GM21717 (cell line): ENCODE results near the gene TTC9.

Source experiments
- ATAC-seq: cut with Tn5 transposase; IDR thresholded peaks from one replicate; pipeline ENCODE4 v1.9.1; 2021; ENCODE audit warnings: mild to moderate bottlenecking, moderate library complexity; ENCODE audit not compliant: unreplicated experiment

Gene TTC9

GRCh38 chr14:70711451-70711850 is 69.7 kb downstream of the TTC9 start:
- ATAC-seq: no peak

GRCh38 chr14:70713096-70713495 is 71.4 kb downstream of the TTC9 start:
- no peak for ATAC-seq

GRCh38 chr14:70713511-70713916 is 71.8 kb downstream of the TTC9 start:
- ATAC-seq: no peak

- no peak for ATAC-seq
Observed at GRCh38 chr14:70714055-70714550, 72.4 kb downstream of the TTC9 start.

- no peak for ATAC-seq
Observed at GRCh38 chr14:70716483-70716882, 74.8 kb downstream of the TTC9 start.

GRCh38 chr14:70716958-70717357 is 75.2 kb downstream of the TTC9 start:
- no peak for ATAC-seq

GRCh38 chr14:70718383-70719118 is 76.8 kb downstream of the TTC9 start:
- ATAC-seq: no peak

- ATAC-seq: no peak
Observed at GRCh38 chr14:70721542-70721941, 79.8 kb downstream of the TTC9 start.

GRCh38 chr14:70722418-70722817 is 80.7 kb downstream of the TTC9 start:
- ATAC-seq: no peak

GRCh38 chr14:70723276-70723675 is 81.6 kb downstream of the TTC9 start:
- ATAC-seq: no peak

- no peak for ATAC-seq
Observed at GRCh38 chr14:70724110-70724509, 82.4 kb downstream of the TTC9 start.

GRCh38 chr14:70724944-70725343 is 83.2 kb downstream of the TTC9 start:
- no peak for ATAC-seq
